GM23338 (cell line): ENCODE results near the gene BIRC5. TPM values are rescaled to one million over a fixed set of nuclear protein-coding genes. Genes with fewer than 3 reads are reported as not detected.

Experiments used
- EZH2 ChIP-seq: fragments of 200-600 bp; sonication (generic); IDR thresholded peaks from one replicate; pipeline ENCODE4 v1.8.0; 2017; ENCODE audit warnings: antibody characterized with exemption, mild to moderate bottlenecking, low read depth; ENCODE audit not compliant: unreplicated experiment
- EZH2phosphoT487 ChIP-seq: fragments of 200-600 bp; sonication (generic); IDR thresholded peaks from one replicate; pipeline ENCODE4 v1.8.1; 2018; ENCODE audit warnings: antibody characterized with exemption; ENCODE audit not compliant: unreplicated experiment
- NANOG ChIP-seq: IDR thresholded peaks from 2 replicates; pipeline ENCODE4 v1.6.1; 2016; ENCODE audit warnings: antibody characterized with exemption, borderline replicate concordance
- POLR2AphosphoS5 ChIP-seq: IDR thresholded peaks from 2 replicates; pipeline ENCODE4 v1.6.1; 2016; ENCODE audit warnings: antibody characterized with exemption, low read depth
- STAT1 ChIP-seq: IDR thresholded peaks from one replicate; pipeline ENCODE4 v1.6.1; 2016; ENCODE audit warnings: antibody characterized with exemption; ENCODE audit not compliant: unreplicated experiment
- ZNF114 ChIP-seq: fragments of 250-450 bp; sonication (Bioruptor Pico); IDR thresholded peaks from 2 replicates; pipeline ENCODE4 v1.5.0; 2020; ENCODE audit warnings: mild to moderate bottlenecking, moderate library complexity
- polyA plus RNA-seq: library from polyadenylated mRNA; unstranded; fragments of >200 nt; fragmentation: Nextera tagmentation; extraction: Ambion mirVana; gene quantifications from 2 replicates; pipeline ENCODE4 v1.2.1, GENCODE V29; 2016
- total RNA-seq: library from RNA; depleted of rRNA; stranded (reverse); fragments of >200 nt; shearing (Covaris generic); gene quantifications from 2 replicates; pipeline ENCODE4 v1.2.3, GENCODE V29; 2014
- TF ChIP-seq, protein P1 (sequence below): fragments of 250-450 bp; sonication (Bioruptor Pico); IDR thresholded peaks from 2 replicates; pipeline ENCODE4 v1.5.0; 2020; ENCODE audit warnings: mild to moderate bottlenecking, moderate library complexity
- TF ChIP-seq, protein P2 (sequence below), 2 experiments: fragments of 200-600 bp in 1 of 2; sonication (generic) in 1 of 2; conservative IDR thresholded peaks; 2 replicates each; pipeline versions ENCODE4 v1.5.1 to v1.6.1; 2016 to 2017; ENCODE audit warnings: antibody characterized with exemption in 2 of 2, low read depth in 2 of 2, mild to moderate bottlenecking in 2 of 2, moderate library complexity in 1 of 2
- TF ChIP-seq, protein P3 (sequence below): IDR thresholded peaks from 2 replicates; pipeline ENCODE4 v1.6.1; 2016; ENCODE audit warnings: antibody characterized with exemption

Gene BIRC5
- total and polyA plus RNA-seq, 2 experiments from 2014 or later: 89.7 to 111 TPM

DNA sequence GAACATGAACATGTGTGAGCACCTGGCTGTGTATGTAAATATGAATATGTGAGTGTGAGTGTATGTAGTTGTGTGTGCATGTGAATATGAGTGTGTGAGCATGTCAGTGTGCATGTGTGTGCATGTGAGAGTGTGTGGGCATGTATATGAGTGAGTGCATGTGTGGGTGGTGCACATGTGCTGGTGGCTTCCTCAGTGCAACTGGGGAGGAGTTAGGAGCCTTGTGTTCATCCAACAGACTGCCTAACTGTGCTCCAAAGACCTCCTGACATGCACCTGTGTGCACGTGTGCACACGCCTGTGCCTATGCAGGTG lies 18.8 kb downstream of the BIRC5 start (continued):
- TF ChIP-seq, protein P1, sequence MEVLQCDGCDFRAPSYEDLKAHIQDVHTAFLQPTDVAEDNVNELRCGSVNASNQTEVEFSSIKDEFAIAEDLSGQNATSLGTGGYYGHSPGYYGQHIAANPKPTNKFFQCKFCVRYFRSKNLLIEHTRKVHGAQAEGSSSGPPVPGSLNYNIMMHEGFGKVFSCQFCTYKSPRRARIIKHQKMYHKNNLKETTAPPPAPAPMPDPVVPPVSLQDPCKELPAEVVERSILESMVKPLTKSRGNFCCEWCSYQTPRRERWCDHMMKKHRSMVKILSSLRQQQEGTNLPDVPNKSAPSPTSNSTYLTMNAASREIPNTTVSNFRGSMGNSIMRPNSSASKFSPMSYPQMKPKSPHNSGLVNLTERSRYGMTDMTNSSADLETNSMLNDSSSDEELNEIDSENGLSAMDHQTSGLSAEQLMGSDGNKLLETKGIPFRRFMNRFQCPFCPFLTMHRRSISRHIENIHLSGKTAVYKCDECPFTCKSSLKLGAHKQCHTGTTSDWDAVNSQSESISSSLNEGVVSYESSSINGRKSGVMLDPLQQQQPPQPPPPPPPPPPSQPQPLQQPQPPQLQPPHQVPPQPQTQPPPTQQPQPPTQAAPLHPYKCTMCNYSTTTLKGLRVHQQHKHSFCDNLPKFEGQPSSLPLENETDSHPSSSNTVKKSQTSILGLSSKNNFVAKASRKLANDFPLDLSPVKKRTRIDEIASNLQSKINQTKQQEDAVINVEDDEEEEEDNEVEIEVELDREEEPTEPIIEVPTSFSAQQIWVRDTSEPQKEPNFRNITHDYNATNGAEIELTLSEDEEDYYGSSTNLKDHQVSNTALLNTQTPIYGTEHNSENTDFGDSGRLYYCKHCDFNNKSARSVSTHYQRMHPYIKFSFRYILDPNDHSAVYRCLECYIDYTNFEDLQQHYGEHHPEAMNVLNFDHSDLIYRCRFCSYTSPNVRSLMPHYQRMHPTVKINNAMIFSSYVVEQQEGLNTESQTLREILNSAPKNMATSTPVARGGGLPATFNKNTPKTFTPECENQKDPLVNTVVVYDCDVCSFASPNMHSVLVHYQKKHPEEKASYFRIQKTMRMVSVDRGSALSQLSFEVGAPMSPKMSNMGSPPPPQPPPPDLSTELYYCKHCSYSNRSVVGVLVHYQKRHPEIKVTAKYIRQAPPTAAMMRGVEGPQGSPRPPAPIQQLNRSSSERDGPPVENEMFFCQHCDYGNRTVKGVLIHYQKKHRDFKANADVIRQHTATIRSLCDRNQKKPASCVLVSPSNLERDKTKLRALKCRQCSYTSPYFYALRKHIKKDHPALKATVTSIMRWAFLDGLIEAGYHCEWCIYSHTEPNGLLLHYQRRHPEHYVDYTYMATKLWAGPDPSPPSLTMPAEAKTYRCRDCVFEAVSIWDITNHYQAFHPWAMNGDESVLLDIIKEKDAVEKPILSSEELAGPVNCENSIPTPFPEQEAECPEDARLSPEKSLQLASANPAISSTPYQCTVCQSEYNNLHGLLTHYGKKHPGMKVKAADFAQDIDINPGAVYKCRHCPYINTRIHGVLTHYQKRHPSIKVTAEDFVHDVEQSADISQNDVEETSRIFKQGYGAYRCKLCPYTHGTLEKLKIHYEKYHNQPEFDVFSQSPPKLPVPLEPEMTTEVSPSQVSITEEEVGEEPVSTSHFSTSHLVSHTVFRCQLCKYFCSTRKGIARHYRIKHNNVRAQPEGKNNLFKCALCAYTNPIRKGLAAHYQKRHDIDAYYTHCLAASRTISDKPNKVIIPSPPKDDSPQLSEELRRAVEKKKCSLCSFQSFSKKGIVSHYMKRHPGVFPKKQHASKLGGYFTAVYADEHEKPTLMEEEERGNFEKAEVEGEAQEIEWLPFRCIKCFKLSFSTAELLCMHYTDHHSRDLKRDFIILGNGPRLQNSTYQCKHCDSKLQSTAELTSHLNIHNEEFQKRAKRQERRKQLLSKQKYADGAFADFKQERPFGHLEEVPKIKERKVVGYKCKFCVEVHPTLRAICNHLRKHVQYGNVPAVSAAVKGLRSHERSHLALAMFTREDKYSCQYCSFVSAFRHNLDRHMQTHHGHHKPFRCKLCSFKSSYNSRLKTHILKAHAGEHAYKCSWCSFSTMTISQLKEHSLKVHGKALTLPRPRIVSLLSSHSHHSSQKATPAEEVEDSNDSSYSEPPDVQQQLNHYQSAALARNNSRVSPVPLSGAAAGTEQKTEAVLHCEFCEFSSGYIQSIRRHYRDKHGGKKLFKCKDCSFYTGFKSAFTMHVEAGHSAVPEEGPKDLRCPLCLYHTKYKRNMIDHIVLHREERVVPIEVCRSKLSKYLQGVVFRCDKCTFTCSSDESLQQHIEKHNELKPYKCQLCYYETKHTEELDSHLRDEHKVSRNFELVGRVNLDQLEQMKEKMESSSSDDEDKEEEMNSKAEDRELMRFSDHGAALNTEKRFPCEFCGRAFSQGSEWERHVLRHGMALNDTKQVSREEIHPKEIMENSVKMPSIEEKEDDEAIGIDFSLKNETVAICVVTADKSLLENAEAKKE (CRISPR knock-in tag): no peak
- TF ChIP-seq STAT1: no peak
- TF ChIP-seq EZH2phosphoT487: no peak
- no peak for TF ChIP-seq NANOG
- TF ChIP-seq, protein P2, sequence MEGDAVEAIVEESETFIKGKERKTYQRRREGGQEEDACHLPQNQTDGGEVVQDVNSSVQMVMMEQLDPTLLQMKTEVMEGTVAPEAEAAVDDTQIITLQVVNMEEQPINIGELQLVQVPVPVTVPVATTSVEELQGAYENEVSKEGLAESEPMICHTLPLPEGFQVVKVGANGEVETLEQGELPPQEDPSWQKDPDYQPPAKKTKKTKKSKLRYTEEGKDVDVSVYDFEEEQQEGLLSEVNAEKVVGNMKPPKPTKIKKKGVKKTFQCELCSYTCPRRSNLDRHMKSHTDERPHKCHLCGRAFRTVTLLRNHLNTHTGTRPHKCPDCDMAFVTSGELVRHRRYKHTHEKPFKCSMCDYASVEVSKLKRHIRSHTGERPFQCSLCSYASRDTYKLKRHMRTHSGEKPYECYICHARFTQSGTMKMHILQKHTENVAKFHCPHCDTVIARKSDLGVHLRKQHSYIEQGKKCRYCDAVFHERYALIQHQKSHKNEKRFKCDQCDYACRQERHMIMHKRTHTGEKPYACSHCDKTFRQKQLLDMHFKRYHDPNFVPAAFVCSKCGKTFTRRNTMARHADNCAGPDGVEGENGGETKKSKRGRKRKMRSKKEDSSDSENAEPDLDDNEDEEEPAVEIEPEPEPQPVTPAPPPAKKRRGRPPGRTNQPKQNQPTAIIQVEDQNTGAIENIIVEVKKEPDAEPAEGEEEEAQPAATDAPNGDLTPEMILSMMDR (conservative IDR thresholded peaks at IDR 0.05; ENCODE audit: low read depth in 2 of 2): no peak
- TF ChIP-seq, protein P3, sequence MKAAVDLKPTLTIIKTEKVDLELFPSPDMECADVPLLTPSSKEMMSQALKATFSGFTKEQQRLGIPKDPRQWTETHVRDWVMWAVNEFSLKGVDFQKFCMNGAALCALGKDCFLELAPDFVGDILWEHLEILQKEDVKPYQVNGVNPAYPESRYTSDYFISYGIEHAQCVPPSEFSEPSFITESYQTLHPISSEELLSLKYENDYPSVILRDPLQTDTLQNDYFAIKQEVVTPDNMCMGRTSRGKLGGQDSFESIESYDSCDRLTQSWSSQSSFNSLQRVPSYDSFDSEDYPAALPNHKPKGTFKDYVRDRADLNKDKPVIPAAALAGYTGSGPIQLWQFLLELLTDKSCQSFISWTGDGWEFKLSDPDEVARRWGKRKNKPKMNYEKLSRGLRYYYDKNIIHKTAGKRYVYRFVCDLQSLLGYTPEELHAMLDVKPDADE: no peak
- no peak for TF ChIP-seq ZNF114 (CRISPR knock-in tag)
- TF ChIP-seq POLR2AphosphoS5: no peak
- no peak for TF ChIP-seq EZH2
